Body of pancreas (tissue), 4 donors: Measurements from ENCODE around the gene DLG2.

Experiments used
- POLR2A ChIP-seq, 3 donors: fragments of 450-650 bp; IDR thresholded peaks; one replicate each; pipeline ENCODE4 v1.6.1; 2016; ENCODE audit warnings: antibody characterized with exemption in 3 of 3, mild to moderate bottlenecking in 2 of 3
- TF ChIP-seq, protein P1 (sequence below), 7 experiments: fragments of 450-650 bp in 4 of 7; fragments of 200-600 bp in 3 of 7; sonication (generic) in 3 of 7; IDR thresholded peaks; one replicate each; pipeline ENCODE4 v1.5.1; 2016 to 2019; ENCODE audit warnings: antibody characterized with exemption in 7 of 7

GRCh38 chr11:85656777-85657176 lies 29.6 kb upstream of the DLG2 start:
- TF ChIP-seq, protein P1, sequence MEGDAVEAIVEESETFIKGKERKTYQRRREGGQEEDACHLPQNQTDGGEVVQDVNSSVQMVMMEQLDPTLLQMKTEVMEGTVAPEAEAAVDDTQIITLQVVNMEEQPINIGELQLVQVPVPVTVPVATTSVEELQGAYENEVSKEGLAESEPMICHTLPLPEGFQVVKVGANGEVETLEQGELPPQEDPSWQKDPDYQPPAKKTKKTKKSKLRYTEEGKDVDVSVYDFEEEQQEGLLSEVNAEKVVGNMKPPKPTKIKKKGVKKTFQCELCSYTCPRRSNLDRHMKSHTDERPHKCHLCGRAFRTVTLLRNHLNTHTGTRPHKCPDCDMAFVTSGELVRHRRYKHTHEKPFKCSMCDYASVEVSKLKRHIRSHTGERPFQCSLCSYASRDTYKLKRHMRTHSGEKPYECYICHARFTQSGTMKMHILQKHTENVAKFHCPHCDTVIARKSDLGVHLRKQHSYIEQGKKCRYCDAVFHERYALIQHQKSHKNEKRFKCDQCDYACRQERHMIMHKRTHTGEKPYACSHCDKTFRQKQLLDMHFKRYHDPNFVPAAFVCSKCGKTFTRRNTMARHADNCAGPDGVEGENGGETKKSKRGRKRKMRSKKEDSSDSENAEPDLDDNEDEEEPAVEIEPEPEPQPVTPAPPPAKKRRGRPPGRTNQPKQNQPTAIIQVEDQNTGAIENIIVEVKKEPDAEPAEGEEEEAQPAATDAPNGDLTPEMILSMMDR (IDR thresholded peaks at IDR 0.05): no peak
- TF ChIP-seq POLR2A (IDR thresholded peaks at IDR 0.05): no peak
